HG03108 (cell line): ENCODE measurements around the gene NUP98.
"Not testable (repeated sequence)": the region's sequence is repeated elsewhere in the genome, so short reads cannot be mapped to it uniquely, and the experiment has no call there.

Experiments used
- ATAC-seq: cut with Tn5 transposase; IDR thresholded peaks from one replicate; pipeline ENCODE4 v1.9.1; 2021; ENCODE audit warnings: moderate library complexity; ENCODE audit not compliant: unreplicated experiment

The NUP98 gene

GRCh38 chr11:3645552-3645951 lies 151.8 kb downstream of the NUP98 start:
- ATAC-seq, result no peak

GRCh38 chr11:3644817-3645235 lies 152.5 kb downstream of the NUP98 start, which contains the start of gene ART1:
Gene ART1 (plus strand): TSS chr11:3645128. CDS start chr11:3659214, 14,086 bp downstream.
- no peak for ATAC-seq

GRCh38 chr11:3643102-3643546 lies 154.2 kb downstream of the NUP98 start:
- ATAC-seq, result not testable (repeated sequence)

- ATAC-seq, result no peak
Observed at GRCh38 chr11:3642071-3642951, 155.0 kb downstream of the NUP98 start.

GRCh38 chr11:3641701-3642070 lies 155.7 kb downstream of the NUP98 start, which contains the start of gene ART5:
Gene ART5 (minus strand): TSS chr11:3641992. CDS start chr11:3641862, 130 bp downstream.
- ATAC-seq, result no peak

GRCh38 chr11:3641191-3641590 lies 156.2 kb downstream of the NUP98 start:
- ATAC-seq, result no peak

GRCh38 chr11:3639841-3640240 lies 157.5 kb downstream of the NUP98 start:
- ATAC-seq, result no peak

GRCh38 chr11:3638513-3638912 lies 158.8 kb downstream of the NUP98 start:
- no peak for ATAC-seq

- no peak for ATAC-seq
Observed at GRCh38 chr11:3637201-3637600, 160.2 kb downstream of the NUP98 start.

GRCh38 chr11:3635641-3636375 lies 161.5 kb downstream of the NUP98 start:
- no peak for ATAC-seq

GRCh38 chr11:3632070-3632660 lies 165.2 kb downstream of the NUP98 start:
- no peak for ATAC-seq

GRCh38 chr11:3631331-3631730 lies 166.0 kb downstream of the NUP98 start:
- ATAC-seq, result no peak

- ATAC-seq, result no peak
Observed at GRCh38 chr11:3627291-3627690, 170.1 kb downstream of the NUP98 start.

- no peak for ATAC-seq
Observed at GRCh38 chr11:3626250-3626960, 170.9 kb downstream of the NUP98 start.
